Measurements from ENCODE around the gene PCED1A.

Gene PCED1A

GRCh38 chr20:2840138-2840966 is at the start of gene PCED1A, which contains the start of gene VPS16:
PCED1A (minus strand) TSS chr20:2840655; CDS start chr20:2839912, 743 bp downstream.
VPS16 (plus strand) TSS chr20:2840745; CDS start chr20:2840775, 30 bp downstream.
- DNase-seq (ENCODE audit: low read depth, low spot score) = no peak

- no peak for DNase-seq (ENCODE audit: low read depth, low spot score)
These were observed 49.3 kb upstream of the PCED1A start for GRCh38 chr20:2889797-2890196.

GRCh38 chr20:2889209-2889608 is 48.8 kb upstream of the PCED1A start:
- no peak for DNase-seq (ENCODE audit: low read depth, low spot score)

GRCh38 chr20:2888224-2888955 is 47.9 kb upstream of the PCED1A start:
- DNase-seq (ENCODE audit: low read depth, low spot score) = no peak

GRCh38 chr20:2887715-2888114 is 47.3 kb upstream of the PCED1A start:
- DNase-seq (ENCODE audit: low read depth, low spot score) = no peak

GRCh38 chr20:2883726-2884637 is 43.5 kb upstream of the PCED1A start:
- no peak for DNase-seq (ENCODE audit: low read depth, low spot score)

GRCh38 chr20:2880650-2881049 is 40.2 kb upstream of the PCED1A start:
- no peak for DNase-seq (ENCODE audit: low read depth, low spot score)

GRCh38 chr20:2879146-2879545 is 38.7 kb upstream of the PCED1A start:
- no peak for DNase-seq (ENCODE audit: low read depth, low spot score)

- no peak for DNase-seq (ENCODE audit: low read depth, low spot score)
These were observed 38.1 kb upstream of the PCED1A start for GRCh38 chr20:2878515-2878914.

GRCh38 chr20:2875690-2876203 is 35.3 kb upstream of the PCED1A start:
- DNase-seq (ENCODE audit: low read depth, low spot score) = no peak

GRCh38 chr20:2874456-2874855 is 34.0 kb upstream of the PCED1A start:
- DNase-seq (ENCODE audit: low read depth, low spot score) = no peak

- DNase-seq (ENCODE audit: low read depth, low spot score) = no peak
These were observed 33.2 kb upstream of the PCED1A start for GRCh38 chr20:2873747-2874041.

GRCh38 chr20:2873010-2873746 is 32.7 kb upstream of the PCED1A start, which contains the start of gene PTPRA:
PTPRA (plus strand) TSS chr20:2873481; CDS start chr20:2964278, 90,797 bp downstream.
- DNase-seq (ENCODE audit: low read depth, low spot score) = peak; percentile 47

GRCh38 chr20:2872459-2873009 is 32.1 kb upstream of the PCED1A start:
- no peak for DNase-seq (ENCODE audit: low read depth, low spot score)

GRCh38 chr20:2871661-2872458 is 31.4 kb upstream of the PCED1A start:
- no peak for DNase-seq (ENCODE audit: low read depth, low spot score)

- DNase-seq (ENCODE audit: low read depth, low spot score) = no peak
These were observed 30.6 kb upstream of the PCED1A start for GRCh38 chr20:2871111-2871465.

GRCh38 chr20:2869381-2869780 is 28.9 kb upstream of the PCED1A start:
- no peak for DNase-seq (ENCODE audit: low read depth, low spot score)

GRCh38 chr20:2867081-2867864 is 26.8 kb upstream of the PCED1A start:
- no peak for DNase-seq (ENCODE audit: low read depth, low spot score)

- DNase-seq (ENCODE audit: low read depth, low spot score) = no peak
These were observed 25.8 kb upstream of the PCED1A start for GRCh38 chr20:2866236-2866635.

Data from brain pericyte (primary cell).